ENCODE data around the gene NPHS1.

- TF ChIP-seq, protein P1, sequence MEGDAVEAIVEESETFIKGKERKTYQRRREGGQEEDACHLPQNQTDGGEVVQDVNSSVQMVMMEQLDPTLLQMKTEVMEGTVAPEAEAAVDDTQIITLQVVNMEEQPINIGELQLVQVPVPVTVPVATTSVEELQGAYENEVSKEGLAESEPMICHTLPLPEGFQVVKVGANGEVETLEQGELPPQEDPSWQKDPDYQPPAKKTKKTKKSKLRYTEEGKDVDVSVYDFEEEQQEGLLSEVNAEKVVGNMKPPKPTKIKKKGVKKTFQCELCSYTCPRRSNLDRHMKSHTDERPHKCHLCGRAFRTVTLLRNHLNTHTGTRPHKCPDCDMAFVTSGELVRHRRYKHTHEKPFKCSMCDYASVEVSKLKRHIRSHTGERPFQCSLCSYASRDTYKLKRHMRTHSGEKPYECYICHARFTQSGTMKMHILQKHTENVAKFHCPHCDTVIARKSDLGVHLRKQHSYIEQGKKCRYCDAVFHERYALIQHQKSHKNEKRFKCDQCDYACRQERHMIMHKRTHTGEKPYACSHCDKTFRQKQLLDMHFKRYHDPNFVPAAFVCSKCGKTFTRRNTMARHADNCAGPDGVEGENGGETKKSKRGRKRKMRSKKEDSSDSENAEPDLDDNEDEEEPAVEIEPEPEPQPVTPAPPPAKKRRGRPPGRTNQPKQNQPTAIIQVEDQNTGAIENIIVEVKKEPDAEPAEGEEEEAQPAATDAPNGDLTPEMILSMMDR (IDR thresholded peaks at IDR 0.05), result no peak
- TF ChIP-seq POLR2A (IDR thresholded peaks at IDR 0.05) (no peak), EP300 (IDR thresholded peaks at IDR 0.05) (no peak)
These were observed 9.5 kb downstream of the NPHS1 start for GRCh38 chr19:35842666-35843272.
